Stomach (tissue), 9 donors: ENCODE data around the gene ACAP3. TPM values are rescaled to one million over a fixed set of nuclear protein-coding genes. Genes with fewer than 3 reads are reported as not detected.
A peak's percentile ranks its signal among the peaks of the same experiment; 100 is the strongest.
"Not testable (repeated sequence)": the region's sequence is repeated elsewhere in the genome, so short reads cannot be mapped to it uniquely, and the experiment has no call there.

ENCODE experiments used
- DNase-seq, 2 donors: peaks; one replicate each; pipeline versions ENCODE4 v3.0.0 to v3.0.0-alpha.2; 2013 to 2019
- H3K27ac ChIP-seq, 5 donors: fragments of 200-600 bp in 4 of 5; sonication (generic) in 4 of 5; one replicate each; pipeline ENCODE4 v1.5.1; 2013 to 2019; ENCODE audit warnings: mild to moderate bottlenecking in 1 of 5, moderate library complexity in 1 of 5
- H3K27me3 ChIP-seq, 3 donors: fragments of 200-600 bp; sonication (generic); one replicate each; pipeline ENCODE4 v1.5.1; 2017 to 2019; ENCODE audit warnings: mixed run types in 1 of 3
- H3K36me3 ChIP-seq, 4 donors: fragments of 200-600 bp; sonication (generic); 1 replicate in 3 of 4; 2 replicates in 1 of 4; pipeline ENCODE4 v1.5.1; 2016 to 2019
- H3K4me1 ChIP-seq, 4 donors: fragments of 200-600 bp; sonication (generic); one replicate each; pipeline ENCODE4 v1.5.1; 2016 to 2019
- H3K4me3 ChIP-seq, 4 donors: fragments of 200-600 bp; sonication (generic) in 3 of 4; one replicate each; pipeline ENCODE4 v1.5.1; 2016 to 2019; ENCODE audit warnings: mild to moderate bottlenecking in 1 of 4
- H3K9me3 ChIP-seq, 4 donors: fragments of 200-600 bp; sonication (generic); one replicate each; pipeline ENCODE4 v1.5.1; 2016 to 2019
- EP300 ChIP-seq: sonication (generic); formaldehyde crosslinking; IDR thresholded peaks from one replicate; pipeline ENCODE4 v1.6.1; 2017; ENCODE audit warnings: antibody characterized with exemption
- POLR2A ChIP-seq, 4 donors: fragments of 450-650 bp; IDR thresholded peaks; one replicate each; pipeline ENCODE4 v1.6.1; 2016; ENCODE audit warnings: antibody characterized with exemption in 4 of 4, control low read depth in 2 of 4, mild to moderate bottlenecking in 1 of 4, moderate library complexity in 1 of 4
- POLR2AphosphoS5 ChIP-seq, 3 donors: sonication (generic); formaldehyde crosslinking; IDR thresholded peaks; one replicate each; pipeline ENCODE4 v1.6.1; 2016; ENCODE audit warnings: antibody characterized with exemption in 3 of 3
- WGBS, 5 donors: extraction: QIAGEN DNeasy Blood & Tissue Kit in 3 of 5; methylation state at CpG; one replicate each; pipeline versions ENCODE4 v1.1.5 to v1.1.7; 2013 to 2018; 5-methylcytosine and 5-hydroxymethylcytosine counted together
- intact Hi-C: fragments of 100-400 bp; cut with DNase I; formaldehyde crosslinking; loops from one replicate; pipeline ENCODE4 v1.15.1; 2023; ENCODE audit warnings: low total_unique reads
- polyA plus RNA-seq, 3 donors: library from polyadenylated mRNA; stranded (reverse); fragments of 200-250 nt; gene quantifications; one replicate each; pipeline ENCODE4 v1.2.3, GENCODE V29; 2013
- total RNA-seq, 5 donors: library from RNA; depleted of rRNA; stranded (reverse); fragments of >200 nt; gene quantifications; one replicate each; pipeline versions ENCODE4 v1.1.0 to v1.2.3, GENCODE V29; 2014 to 2016
- TF ChIP-seq, protein P1 (sequence below), 7 experiments: fragments of 450-650 bp in 4 of 7; fragments of 200-600 bp in 3 of 7; sonication (generic) in 3 of 7; IDR thresholded peaks; one replicate each; pipeline ENCODE4 v1.5.1; 2016 to 2019; ENCODE audit warnings: antibody characterized with exemption in 7 of 7, control low read depth in 2 of 7, mild to moderate bottlenecking in 1 of 7
- donor health status: healthy with polysubstance abuse.
- donor health status: Bipolar disorder and iron deficiency.
- donor health status: healthy.

Gene ACAP3
- total and polyA plus RNA-seq, 8 donors: 17.9 to 374 (median 51.2) TPM

DNA sequence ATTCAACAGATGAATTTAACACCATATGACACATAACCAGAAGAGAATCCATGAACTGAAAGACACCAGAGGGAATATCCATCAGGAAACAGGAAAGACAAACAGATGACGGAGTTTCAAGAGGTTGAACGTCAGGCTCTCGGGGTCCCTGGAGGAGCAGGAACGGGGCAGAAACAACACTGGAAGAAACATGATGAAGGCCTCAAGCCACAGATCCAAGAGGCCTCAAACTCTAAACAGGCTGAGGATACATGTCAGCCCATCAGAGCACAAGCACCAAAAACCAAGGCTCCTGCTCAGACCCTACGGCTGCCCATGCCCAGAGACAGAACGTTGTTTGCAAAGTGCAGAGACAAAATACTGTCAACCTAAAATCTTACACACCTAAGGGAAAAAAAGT, 9.7 kb upstream of the ACAP3 start:
- no peak overlapping the region for H3K4me3 ChIP-seq
- 84 to 94% (median 89%) methylated on average over 6 of the region's 6 CpGs for WGBS, 5 donors
- TF ChIP-seq POLR2A (IDR thresholded peaks at IDR 0.05) (no peak), EP300 (no peak), POLR2AphosphoS5 (IDR thresholded peaks at IDR 0.05) (no peak)
- TF ChIP-seq, protein P1, sequence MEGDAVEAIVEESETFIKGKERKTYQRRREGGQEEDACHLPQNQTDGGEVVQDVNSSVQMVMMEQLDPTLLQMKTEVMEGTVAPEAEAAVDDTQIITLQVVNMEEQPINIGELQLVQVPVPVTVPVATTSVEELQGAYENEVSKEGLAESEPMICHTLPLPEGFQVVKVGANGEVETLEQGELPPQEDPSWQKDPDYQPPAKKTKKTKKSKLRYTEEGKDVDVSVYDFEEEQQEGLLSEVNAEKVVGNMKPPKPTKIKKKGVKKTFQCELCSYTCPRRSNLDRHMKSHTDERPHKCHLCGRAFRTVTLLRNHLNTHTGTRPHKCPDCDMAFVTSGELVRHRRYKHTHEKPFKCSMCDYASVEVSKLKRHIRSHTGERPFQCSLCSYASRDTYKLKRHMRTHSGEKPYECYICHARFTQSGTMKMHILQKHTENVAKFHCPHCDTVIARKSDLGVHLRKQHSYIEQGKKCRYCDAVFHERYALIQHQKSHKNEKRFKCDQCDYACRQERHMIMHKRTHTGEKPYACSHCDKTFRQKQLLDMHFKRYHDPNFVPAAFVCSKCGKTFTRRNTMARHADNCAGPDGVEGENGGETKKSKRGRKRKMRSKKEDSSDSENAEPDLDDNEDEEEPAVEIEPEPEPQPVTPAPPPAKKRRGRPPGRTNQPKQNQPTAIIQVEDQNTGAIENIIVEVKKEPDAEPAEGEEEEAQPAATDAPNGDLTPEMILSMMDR (IDR thresholded peaks at IDR 0.05): no peak
- H3K27me3 ChIP-seq: no peaks in the 10 kb centered on the region
- DNase-seq: no peak
- no peaks in the 10 kb centered on the region for H3K9me3 ChIP-seq
- intact Hi-C loops: no loop called here
- H3K27ac ChIP-seq: peak overlapping the region in 4 of 5 donors; percentile 65 to 86 (median 74)
- H3K4me1 ChIP-seq: peaks cover 34 to 68% (median 52%) of the 10 kb centered on the region in 4 donors
- H3K36me3 ChIP-seq: peaks cover 36 to 84% (median 74%) of the 10 kb centered on the region in 4 donors

DNA sequence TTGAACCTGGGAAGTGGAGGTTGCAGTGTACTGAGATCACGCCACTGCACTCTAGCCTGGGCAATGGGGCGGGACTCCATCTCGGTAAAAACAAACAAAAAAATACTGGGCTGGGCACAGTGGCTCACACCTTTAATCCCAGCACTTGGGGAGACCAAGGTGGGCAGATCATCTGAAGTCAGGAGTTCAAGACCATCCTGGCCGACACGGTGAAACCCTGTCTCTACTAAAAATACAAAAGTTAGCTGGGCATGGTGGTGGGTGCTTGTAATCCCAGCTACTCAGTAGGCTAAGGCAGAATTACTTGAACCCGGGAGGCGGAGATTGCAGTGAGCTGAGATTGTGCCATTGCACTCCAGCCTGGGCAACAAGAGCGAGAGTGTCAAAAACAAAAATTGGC, 8.5 kb upstream of the ACAP3 start:
- intact Hi-C loops, H3K4me3 ChIP-seq, DNase-seq, H3K9me3 ChIP-seq, H3K27me3 ChIP-seq: not testable (repeated sequence)
- WGBS, 5 donors: 83 to 89% (median 84%) methylated on average over 8 of the region's 8 CpGs
- peaks cover 41 to 87% (median 80%) of the 10 kb centered on the region in 4 donors for H3K36me3 ChIP-seq
- H3K27ac ChIP-seq: peak overlapping the region in 1 of 5 donors; percentile 41
- peaks cover 24 to 56% (median 40%) of the 10 kb centered on the region in 4 donors for H3K4me1 ChIP-seq

DNA sequence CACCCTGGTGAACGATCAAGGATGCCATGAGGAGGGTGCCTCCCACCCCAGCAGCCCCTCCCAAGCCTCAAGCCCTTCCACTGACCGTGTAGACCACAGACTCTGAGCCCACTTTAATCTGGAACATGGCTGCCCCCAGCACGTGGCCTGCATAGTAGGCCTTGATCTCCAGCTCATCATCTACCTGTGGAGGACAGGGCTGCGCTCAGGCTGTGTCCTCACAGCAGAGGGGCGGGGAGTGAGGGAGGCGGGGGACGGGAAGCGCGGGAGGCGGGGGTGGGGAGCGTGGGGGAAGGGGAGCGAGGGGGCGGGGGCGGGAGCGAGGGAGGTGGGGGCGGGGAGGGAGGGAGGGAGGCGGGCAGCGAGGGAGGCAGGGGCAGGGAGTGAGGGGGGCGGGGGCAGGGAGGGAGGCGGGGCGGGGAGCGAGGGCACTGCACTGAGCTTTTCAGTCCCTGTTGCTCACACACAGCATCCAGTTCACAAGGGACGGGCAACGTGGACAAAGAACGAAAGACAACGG, 7.8 kb upstream of the ACAP3 start:
- no peak overlapping the region for H3K4me3 ChIP-seq
- H3K27me3 ChIP-seq: no peaks in the 10 kb centered on the region
- H3K9me3 ChIP-seq: no peaks in the 10 kb centered on the region
- DNase-seq: no peak
- peaks cover 19 to 54% (median 34%) of the 10 kb centered on the region in 4 donors for H3K4me1 ChIP-seq
- intact Hi-C loops: no loop called here
- peaks cover 41 to 87% (median 80%) of the 10 kb centered on the region in 4 donors for H3K36me3 ChIP-seq
- TF ChIP-seq, protein P1 (IDR thresholded peaks at IDR 0.05): no peak
- TF ChIP-seq POLR2A (IDR thresholded peaks at IDR 0.05) (no peak), EP300 (no peak), POLR2AphosphoS5 (IDR thresholded peaks at IDR 0.05) (no peak)
- H3K27ac ChIP-seq: peak overlapping the region in 2 of 5 donors; percentile 9 to 42
- WGBS, 5 donors: 70 to 75% (median 74%) methylated on average over 14 to 26 of the region's 26 CpGs

DNA sequence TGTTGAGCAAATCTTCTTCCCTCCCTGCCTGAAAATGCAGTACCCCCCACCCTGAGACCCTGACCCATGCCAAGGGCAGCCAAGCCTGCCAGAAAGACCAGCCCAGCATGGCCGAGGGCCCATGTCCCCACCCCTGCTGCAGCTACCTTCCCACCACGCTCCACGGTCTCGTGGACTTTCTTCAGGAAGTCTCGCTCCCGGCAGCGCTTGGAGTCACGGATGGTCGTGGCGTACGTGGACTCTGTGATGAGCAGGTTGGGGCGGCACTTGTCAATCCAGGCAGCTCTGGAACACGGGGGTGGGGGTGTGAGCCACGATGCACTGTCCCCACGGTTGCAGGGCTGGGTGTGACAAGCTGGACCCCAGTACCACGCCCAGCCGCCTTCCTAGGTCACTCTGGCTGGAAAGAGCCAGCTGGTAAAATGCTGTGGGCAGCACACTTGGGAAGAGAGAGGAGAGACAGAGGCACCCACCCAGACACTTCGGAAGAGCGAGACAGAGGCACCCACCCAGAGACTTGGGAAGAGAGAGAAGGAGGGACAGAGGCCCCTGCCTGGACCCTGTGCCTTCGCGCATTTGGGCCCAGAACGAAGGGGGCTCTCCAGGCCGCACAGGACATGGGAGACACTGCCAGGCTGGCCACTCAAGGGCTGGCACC, 7.1 kb upstream of the ACAP3 start:
- TF ChIP-seq POLR2AphosphoS5 (IDR thresholded peaks at IDR 0.05) (no peak), EP300 (no peak), POLR2A (IDR thresholded peaks at IDR 0.05) (no peak)
- TF ChIP-seq, protein P1 (IDR thresholded peaks at IDR 0.05): no peak
- DNase-seq: no peak
- peak overlapping the region in 2 of 5 donors; percentile 9 to 42 for H3K27ac ChIP-seq
- WGBS, 5 donors: 86 to 91% (median 90%) methylated on average over 23 of the region's 23 CpGs
- H3K27me3 ChIP-seq: no peaks in the 10 kb centered on the region
- peaks cover 21 to 54% (median 39%) of the 10 kb centered on the region in 4 donors for H3K4me1 ChIP-seq
- no peak overlapping the region for H3K4me3 ChIP-seq
- peaks cover 41 to 85% (median 80%) of the 10 kb centered on the region in 4 donors for H3K36me3 ChIP-seq
- intact Hi-C loops: no loop called here
- H3K9me3 ChIP-seq: no peaks in the 10 kb centered on the region

DNA sequence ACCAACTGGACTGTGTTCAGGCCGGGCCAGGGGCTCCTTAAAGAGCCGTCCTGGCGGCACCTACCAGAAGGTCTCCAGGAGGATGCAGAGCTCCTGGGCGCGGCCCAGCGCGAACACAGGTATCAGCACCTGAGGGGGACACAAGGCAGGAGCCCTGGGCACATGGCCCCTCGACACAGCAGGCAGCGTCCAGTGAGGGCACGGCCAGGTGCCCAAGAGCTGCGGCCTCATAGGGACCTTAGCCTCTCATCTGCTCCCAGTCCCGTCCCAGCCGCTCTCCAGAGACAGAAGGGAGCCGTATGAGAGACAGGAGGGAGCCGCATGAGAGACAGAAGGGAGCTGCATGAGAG, 6.5 kb upstream of the ACAP3 start:
- no peaks in the 10 kb centered on the region for H3K9me3 ChIP-seq
- intact Hi-C loops: no loop called here
- no peaks in the 10 kb centered on the region for H3K27me3 ChIP-seq
- no peak for TF ChIP-seq POLR2A (IDR thresholded peaks at IDR 0.05)
- TF ChIP-seq POLR2AphosphoS5 (IDR thresholded peaks at IDR 0.05): no peak
- TF ChIP-seq, protein P1 (IDR thresholded peaks at IDR 0.05): no peak
- no peak for TF ChIP-seq EP300
- no peak overlapping the region for H3K4me3 ChIP-seq
- H3K27ac ChIP-seq: no peak overlapping the region
- H3K36me3 ChIP-seq: peaks cover 37 to 79% (median 74%) of the 10 kb centered on the region in 4 donors
- peaks cover 27 to 56% (median 42%) of the 10 kb centered on the region in 4 donors for H3K4me1 ChIP-seq
- 91 to 96% (median 93%) methylated on average over 15 of the region's 15 CpGs for WGBS, 5 donors
- DNase-seq: no peak
